Measurements from ENCODE around the gene AEBP1.

Gene AEBP1

GRCh38 chr7:44084701-44085100 is 19.4 kb upstream of the AEBP1 start:
- no peak for DNase-seq (ENCODE audit: low read depth)

DNA sequence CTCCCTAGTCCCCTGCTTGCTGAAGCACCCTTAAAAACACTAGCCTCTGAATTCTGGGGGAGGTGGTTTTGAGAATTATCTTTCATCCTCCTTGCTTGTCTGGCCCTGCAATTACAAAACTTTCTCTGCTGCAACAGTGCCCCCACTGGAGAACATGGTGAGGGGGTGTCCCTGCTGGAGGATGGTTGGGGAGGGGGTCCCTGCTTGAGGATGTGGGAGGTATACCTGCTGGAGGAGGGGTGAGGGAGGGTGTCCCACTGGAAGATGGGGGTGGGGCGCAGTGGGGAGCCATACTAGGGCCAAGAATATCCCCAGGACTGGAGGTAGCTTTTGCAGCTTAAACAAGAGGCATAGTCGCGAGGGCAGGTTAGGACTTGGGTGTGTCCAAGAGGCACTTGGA is 18.6 kb upstream of the AEBP1 start:
- DNase-seq (ENCODE audit: low read depth): no peak

DNA sequence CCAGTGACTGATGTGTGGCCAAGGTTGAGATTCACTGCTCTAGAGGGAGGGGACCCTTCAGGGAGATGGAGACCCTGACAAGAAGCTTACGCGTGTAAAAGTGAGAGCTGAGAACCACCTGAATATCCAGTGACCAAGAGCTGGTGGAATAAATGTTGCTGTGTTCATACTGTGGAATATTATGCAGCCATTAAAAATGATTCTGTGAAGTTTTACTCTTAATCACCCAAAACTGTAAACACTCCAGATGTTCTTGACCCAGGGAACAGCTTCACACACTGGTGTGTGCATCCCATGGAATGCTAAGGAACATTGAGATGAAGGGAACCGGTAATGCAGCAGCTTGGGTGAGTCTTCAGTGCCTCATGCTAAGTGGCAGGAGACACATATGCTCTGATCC is 17.5 kb upstream of the AEBP1 start:
- DNase-seq (ENCODE audit: low read depth): no peak

GRCh38 chr7:44087911-44088838 is 16.0 kb upstream of the AEBP1 start:
- peak; percentile 94 for DNase-seq (ENCODE audit: low read depth)

DNA sequence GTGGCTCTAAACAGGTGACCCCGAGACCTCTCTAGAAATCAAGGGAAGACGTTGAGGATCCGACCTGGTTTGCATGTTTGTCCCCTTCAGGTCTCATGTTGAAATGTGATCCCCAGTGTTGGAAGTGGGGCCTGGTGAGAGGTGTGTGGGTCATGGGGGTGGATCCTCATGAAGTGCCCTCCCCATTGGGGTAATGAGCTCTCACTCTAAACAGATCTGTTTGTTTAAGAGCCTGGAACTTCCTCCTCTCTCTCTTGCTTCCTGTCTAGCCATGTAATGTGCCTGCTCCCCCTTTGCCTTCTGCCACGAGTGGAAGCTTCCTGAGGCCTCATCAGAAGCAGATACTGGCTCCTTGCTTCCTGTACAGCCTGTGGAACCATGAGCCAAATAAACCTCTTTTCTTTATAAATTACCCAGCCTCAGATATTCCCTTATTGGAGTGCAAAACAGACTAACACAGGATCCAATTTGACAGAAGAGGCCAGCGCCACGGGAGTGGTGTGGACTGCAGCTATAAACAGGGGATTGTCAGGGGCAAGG is 11.0 kb upstream of the AEBP1 start:
- no peak for DNase-seq (ENCODE audit: low read depth)

GRCh38 chr7:44094365-44094764 is 9.8 kb upstream of the AEBP1 start:
- DNase-seq (ENCODE audit: low read depth): no peak

- DNase-seq (ENCODE audit: low read depth): no peak
These were observed 9.1 kb upstream of the AEBP1 start for GRCh38 chr7:44094883-44095592.

- DNase-seq (ENCODE audit: low read depth): no peak
These were observed 8.4 kb upstream of the AEBP1 start for GRCh38 chr7:44095781-44096180.

DNA sequence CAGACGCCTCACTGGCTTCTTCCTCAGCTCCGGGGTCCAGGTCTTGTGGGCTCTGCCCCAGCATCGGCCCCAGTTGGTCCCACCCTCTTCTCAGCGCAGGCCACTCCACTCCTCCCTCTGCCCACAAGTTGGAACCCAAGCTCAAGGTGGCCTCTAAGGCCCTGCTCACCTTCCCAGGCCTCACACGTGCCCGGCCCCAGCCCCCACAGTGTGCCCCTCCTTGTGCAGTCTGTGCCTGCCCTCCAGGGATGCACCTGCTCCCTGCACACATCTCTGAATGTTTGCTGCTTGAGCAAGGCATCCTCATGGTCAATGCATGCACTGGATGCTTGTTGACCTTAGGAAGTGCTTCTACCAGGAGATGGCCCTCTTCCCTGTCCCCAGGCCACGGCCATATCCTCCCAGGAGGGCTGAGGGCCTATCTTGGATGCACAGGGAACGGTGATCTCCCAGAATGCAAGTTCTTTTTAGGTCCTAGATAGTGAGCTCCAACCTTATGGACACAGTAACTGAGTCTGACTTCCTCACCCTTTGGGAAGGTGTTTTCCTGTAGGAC is 7.7 kb upstream of the AEBP1 start:
- no peak for DNase-seq (ENCODE audit: low read depth)

DNA sequence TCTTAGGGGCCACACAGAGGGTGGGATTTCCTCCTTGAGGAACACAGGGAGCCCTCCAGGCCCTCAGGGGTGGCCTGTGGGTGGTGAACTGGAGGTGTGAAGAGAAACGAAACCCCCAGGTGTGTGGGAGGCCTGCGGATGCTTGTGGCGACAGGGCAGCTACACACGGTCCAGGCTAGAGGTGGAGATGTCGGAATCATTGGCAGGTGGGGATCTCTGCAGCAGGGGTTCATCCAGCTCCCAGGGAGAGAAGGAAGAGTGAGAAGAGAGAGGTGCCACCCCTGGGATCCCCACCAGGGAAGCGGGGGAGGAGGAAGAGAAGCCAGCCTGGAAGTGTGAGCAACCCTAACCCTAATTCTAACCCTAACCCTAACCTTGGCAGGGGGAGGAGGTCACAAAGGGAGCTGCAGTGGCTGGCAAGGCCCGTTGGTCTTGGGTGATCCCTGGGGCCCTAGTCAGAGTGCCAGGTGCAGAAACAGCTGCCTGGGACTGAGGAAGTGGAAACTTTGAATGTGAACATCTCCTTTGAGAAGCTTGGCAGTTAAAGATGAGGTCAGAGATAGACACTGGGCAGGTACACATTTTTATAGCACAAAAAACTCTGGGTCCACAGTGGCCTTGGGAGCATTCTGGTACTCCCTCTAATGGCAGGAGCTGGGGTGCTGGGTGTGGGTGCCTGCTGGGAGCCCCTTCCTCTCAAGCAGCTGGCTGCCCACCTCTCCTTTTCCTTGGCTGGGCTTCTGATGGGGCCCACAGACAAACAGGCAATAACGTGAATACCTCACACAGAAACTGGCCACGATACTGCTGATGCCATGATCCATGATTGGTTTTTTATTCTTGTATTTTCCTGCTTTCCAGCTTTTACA is 6.8 kb upstream of the AEBP1 start:
- no peak for DNase-seq (ENCODE audit: low read depth)

DNA sequence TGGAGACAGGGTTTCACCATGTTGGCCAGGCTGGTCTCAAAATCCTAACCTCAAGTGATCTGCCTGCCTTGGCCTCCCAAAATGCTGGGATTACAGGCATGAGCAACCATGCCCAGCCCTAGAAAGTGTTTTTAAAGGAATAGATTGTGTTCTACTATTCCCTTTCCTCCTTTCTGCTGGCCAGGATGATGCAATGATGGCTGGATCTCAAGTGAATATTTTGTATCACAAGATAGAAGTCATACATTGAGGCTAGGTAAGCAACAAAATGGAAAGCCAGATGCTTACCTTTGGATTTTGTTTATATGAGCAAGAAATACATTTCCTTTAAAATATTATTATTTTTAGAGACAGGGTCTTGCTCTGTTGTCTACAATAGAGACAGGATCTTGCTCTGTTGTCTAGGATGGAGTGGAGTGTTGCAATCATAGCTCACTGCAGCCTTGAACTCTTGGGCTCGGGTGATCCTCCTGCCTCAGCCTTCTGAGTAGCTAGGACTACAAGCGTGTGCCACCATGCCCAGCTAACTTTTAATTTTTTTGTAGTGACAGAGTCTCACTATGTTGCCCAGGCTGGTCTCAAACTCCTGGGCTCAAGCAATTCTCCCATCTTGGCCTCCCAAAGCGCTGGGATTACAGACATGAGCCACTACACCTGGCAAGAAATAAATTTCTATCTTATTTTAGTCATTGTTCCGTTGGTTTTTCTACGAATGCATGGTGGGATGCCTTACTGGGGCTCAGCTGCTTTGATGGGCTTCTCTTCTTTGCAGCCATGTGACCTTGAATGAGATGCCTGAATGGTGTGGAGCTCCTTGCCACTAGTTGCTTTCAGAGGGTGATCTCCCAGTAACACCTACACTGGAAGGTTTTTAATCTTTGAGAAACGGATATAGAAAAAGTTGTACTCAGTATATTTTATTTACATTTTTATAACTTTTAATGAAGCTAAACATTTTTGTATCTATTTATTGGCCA is 5.8 kb upstream of the AEBP1 start:
- DNase-seq (ENCODE audit: low read depth): no peak

DNA sequence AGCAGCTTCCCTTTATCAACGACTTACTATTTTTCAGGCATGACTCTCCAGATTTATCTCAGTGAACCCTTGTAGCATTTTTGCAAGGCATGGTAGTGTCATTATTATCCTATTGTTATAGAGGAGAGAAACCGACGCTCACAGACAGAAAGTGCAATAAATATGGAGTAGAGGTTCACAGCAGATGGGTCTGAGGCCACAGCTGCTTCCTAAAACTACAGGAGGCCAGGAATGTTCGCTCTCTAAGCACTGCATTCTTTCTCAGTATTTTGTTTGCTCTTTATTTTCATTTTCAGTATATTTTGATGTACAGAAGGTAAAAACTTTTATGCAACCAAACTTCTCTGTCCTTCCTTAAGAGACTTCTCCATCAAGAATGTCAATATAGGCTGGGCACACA is 4.5 kb upstream of the AEBP1 start:
- DNase-seq (ENCODE audit: low read depth): no peak

GRCh38 chr7:44100458-44101302 is 3.5 kb upstream of the AEBP1 start:
- peak; percentile 84 for DNase-seq (ENCODE audit: low read depth)

DNA sequence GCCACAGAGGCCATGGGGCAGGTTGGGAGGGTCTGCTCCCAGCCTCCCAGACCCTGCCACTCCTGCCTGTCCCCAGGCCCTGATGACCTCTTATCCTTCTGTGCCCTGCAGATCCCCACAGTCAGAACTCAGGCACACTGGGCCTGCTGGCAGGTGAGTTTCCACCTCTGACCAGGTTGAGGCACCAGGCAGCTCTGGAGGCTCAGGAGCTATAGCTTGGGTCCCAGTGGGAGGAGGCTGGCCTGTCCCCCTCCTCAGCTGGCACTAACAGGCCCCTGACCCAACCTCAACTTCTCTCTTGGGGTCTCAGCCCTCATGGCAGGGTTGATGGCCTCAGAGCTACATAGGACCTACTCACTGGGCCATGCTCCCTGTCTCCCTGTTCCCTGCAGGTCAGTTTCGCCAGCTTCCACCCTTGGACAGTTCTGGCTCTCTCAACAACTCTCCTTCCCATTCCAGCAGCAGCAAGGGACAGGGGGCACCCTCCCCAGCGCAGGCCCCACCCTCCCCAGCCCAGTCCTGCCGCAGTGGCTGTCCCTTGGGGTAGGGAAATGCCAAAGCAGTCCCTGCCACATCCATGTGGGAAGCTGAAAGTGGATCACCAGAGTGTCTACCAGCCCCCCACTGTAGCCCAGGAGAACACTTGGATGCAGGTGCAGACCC is 2.7 kb upstream of the AEBP1 start:
- DNase-seq (ENCODE audit: low read depth): no peak

DNA sequence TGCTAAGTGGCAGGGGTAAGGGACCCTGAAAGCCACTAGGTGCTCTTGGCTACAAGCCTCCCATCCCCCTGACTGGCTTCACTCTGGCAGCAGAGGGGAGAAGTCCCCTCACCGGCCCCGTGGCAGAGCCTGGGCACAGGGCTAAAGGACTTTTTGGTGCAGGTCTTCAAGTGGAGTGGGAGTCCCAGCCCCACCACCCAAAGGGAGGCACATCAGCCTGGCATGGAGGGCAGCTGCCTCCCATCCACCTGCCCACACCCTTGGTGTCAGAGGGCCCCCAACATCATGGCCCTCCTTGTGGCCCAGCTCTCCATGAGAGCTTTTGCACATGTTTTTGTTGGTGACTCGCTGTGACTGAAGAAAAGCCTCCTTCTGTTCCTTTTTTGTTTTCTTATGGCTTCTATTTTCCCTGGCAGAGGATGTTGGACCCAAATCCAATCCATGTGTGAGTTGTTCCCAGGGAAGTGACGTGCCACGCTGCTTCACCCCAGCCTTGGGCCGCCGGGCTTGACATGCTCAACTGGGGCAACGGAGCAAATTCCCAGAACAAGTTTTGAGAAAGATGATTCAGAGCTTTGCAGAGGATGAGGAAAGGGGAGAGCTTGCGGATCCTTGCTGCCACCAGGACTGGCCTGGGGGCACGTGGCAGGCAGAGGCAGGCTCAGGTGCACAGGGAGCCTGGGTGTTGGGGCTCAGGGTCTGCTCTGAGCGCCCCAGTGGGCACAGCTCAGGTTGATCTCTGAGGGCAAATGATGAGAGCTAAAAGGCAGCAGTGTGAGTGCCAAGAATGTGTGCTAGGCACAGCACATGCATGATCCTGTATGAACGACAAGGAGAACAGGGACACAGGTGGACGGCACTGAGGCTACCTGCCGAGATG is 1.9 kb upstream of the AEBP1 start:
- DNase-seq (ENCODE audit: low read depth): peak; percentile 95

- no peak for DNase-seq (ENCODE audit: low read depth)
These were observed 1.1 kb upstream of the AEBP1 start for GRCh38 chr7:44102846-44103565.

DNA sequence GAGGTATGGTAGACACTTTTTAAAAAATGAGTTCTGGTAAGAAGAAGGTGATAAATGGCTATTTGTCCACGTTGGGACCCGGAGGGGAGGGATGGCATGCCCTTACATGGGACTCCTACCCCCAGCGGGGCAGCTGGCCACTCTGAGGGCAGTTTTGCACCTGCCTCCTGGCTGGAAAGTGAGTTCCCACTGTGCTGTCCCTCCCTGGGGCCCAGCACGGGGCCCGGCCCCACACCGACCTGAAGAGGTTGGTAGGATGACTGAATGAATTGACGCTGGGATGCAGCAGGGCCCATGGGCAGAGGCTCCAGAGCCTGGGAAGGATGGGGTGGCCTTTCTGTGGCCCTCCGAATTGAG is 601 bp upstream of the AEBP1 start:
- no peak for DNase-seq (ENCODE audit: low read depth)
